Liver (tissue), 3 donors: ENCODE results near the gene GPBP1.

ENCODE experiments used
- CTCF ChIP-seq: fragments of 150-350 bp; IDR thresholded peaks from 2 replicates; pipeline ENCODE4 v1.5.1; 2017; ENCODE audit warnings: improper control_type of control experiment, low read depth, low read length; ENCODE audit not compliant: missing input control
- RAD21 ChIP-seq, 2 donors: IDR thresholded peaks; 2 replicates each; pipeline ENCODE4 v1.6.1; 2016; ENCODE audit warnings: antibody characterized with exemption in 2 of 2, mild to moderate bottlenecking in 2 of 2
- donor health status: healthy.
- donor health status: healthy.

DNA sequence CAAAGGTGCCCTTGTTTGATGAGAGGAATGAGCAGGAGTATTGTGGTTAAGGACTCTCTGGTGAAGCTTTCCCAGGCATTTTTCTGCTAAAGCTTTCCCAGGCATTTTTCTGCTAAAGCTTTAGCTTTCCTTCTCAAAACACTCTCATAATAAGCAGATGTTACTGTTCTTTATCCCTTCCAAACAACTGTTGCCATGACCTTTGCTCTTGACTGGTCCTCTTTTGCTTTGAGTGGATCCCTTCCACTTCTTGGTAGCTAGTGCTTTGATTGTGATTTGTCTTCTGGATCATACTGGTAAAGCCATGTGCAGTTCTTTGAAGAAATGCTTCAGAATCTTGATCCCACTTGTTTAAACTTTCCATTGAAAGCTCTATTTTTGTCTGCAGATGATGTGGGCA is 85.8 kb downstream of the GPBP1 start:
- TF ChIP-seq CTCF (no peak), RAD21 (IDR thresholded peaks at IDR 0.05) (no peak)
